ENCODE measurements around the gene UNC50. TPM values are rescaled to one million over a fixed set of nuclear protein-coding genes. Genes with fewer than 3 reads are reported as not detected.

Gene UNC50
- total and polyA plus RNA-seq, 2 experiments from 2014 or later = 78.8 to 80.0 TPM

DNA sequence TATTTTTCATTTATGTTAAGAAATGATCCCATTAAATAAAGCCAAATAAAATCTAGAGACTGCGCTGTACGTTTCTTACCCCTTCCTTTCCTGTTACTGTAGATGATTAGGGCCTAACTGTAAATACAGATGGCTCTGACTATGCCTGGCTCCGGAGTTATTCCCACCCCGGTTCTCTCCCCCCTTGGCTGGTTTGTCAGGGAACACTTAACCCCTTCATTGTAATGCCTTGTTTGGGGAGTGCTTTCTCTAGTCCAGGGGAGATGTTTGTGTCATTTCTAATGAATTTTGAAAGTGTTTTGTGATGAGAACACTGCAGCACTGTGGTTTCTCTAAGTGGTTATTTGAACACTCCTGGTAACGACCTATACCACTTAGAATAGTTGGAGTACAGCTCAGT, 8.8 kb downstream of the UNC50 start:
- 79% methylated on average over 5 of the region's 5 CpGs for WGBS (ENCODE audit: low lambda C conversion rate, missing lambda C conversion rate)
- DNase-seq (ENCODE audit: low spot score) = no peak
- Histone ChIP-seq H3K9me3 (ENCODE audit: low read depth) (no peaks in the 10 kb centered on the region), H3K4me2 (no peak overlapping the region), H3K79me2 (peaks cover 11% of the 10 kb centered on the region), H3K4me1 (ENCODE audit: insufficient read depth) (no peaks in the 10 kb centered on the region), H3K4me3 (no peak overlapping the region), H3K27me3 (no peaks in the 10 kb centered on the region), H3K9me2 (replicated peaks; ENCODE audit: insufficient read depth) (no peaks in the 10 kb centered on the region), H4K20me1 (ENCODE audit: insufficient read depth, poor library complexity, severe bottlenecking) (no peaks in the 10 kb centered on the region), H3K36me3 (replicated peaks; ENCODE audit: insufficient read depth, low read depth) (peaks cover 6% of the 10 kb centered on the region), H2AFZ (no peak overlapping the region), H3K27ac (no peak overlapping the region)
- TF ChIP-seq EZH2 (IDR thresholded peaks at IDR 0.05; ENCODE audit: borderline replicate concordance) (no peak), EZH2phosphoT487 (IDR thresholded peaks at IDR 0.05; ENCODE audit: low read depth, severe bottlenecking, unreplicated experiment) (no peak)
- TF ChIP-seq, protein P1, sequence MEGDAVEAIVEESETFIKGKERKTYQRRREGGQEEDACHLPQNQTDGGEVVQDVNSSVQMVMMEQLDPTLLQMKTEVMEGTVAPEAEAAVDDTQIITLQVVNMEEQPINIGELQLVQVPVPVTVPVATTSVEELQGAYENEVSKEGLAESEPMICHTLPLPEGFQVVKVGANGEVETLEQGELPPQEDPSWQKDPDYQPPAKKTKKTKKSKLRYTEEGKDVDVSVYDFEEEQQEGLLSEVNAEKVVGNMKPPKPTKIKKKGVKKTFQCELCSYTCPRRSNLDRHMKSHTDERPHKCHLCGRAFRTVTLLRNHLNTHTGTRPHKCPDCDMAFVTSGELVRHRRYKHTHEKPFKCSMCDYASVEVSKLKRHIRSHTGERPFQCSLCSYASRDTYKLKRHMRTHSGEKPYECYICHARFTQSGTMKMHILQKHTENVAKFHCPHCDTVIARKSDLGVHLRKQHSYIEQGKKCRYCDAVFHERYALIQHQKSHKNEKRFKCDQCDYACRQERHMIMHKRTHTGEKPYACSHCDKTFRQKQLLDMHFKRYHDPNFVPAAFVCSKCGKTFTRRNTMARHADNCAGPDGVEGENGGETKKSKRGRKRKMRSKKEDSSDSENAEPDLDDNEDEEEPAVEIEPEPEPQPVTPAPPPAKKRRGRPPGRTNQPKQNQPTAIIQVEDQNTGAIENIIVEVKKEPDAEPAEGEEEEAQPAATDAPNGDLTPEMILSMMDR (IDR thresholded peaks at IDR 0.05; ENCODE audit: poor library complexity) = no peak

DNA sequence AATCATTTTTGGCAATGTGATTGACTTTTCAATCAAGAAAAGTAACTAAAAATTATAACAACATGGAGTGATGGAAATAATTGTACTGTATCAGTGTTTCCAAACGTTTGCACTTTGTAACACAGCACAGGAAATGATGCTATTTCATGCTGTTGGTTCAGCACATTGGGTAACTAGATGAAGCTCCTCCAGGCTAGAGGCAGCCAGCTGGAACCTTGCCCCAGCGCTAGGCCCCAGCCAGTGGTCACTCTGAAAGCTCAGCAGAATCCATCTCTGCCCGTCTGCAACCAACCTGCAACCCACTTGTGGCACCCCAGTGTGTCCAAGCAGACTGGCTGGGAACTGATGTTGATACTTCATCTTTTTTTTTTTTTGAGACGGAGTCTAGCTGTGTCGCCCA, 15.3 kb downstream of the UNC50 start:
- H3K4me1 ChIP-seq (ENCODE audit: insufficient read depth) = no peaks in the 10 kb centered on the region

DNA sequence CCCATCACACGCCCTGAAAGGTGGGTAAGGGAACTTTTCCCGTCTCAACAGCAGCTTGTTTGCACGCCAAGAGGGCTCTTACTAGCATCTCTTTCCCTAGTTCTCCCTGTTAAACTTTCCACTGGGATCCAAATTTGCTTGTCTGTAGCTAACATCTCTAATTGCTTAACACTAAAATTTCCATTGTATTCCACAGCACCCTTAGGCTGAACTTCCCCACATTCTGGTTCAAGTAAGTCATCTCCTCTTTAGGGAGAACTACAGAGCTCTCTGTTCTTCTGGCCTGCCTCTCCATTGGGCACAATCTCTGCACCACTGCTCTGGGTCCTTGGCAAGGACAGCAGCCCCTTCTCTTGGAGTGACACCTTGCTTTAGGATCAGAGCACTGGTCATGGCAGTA, 24.0 kb downstream of the UNC50 start:
- no peaks in the 10 kb centered on the region for H3K4me1 ChIP-seq (ENCODE audit: insufficient read depth)
- H3K27ac ChIP-seq = no peak overlapping the region
- no peaks in the 10 kb centered on the region for H3K9me2 ChIP-seq (replicated peaks; ENCODE audit: insufficient read depth)
- H3K36me3 ChIP-seq (replicated peaks; ENCODE audit: insufficient read depth, low read depth) = no peaks in the 10 kb centered on the region
- H3K4me3 ChIP-seq = no peak overlapping the region
- 81% methylated on average over 3 of the region's 3 CpGs for WGBS (ENCODE audit: low lambda C conversion rate, missing lambda C conversion rate)
- DNase-seq (ENCODE audit: low spot score) = no peak
- H3K79me2 ChIP-seq = no peaks in the 10 kb centered on the region
- no peaks in the 10 kb centered on the region for H3K9me3 ChIP-seq (ENCODE audit: low read depth)
- H3K27me3 ChIP-seq = no peaks in the 10 kb centered on the region
- H2AFZ ChIP-seq = no peak overlapping the region
- H4K20me1 ChIP-seq (ENCODE audit: insufficient read depth, poor library complexity, severe bottlenecking) = no peaks in the 10 kb centered on the region
- H3K4me2 ChIP-seq = no peak overlapping the region
- no peak for TF ChIP-seq EZH2 (IDR thresholded peaks at IDR 0.05; ENCODE audit: borderline replicate concordance)
- TF ChIP-seq, protein P1 (IDR thresholded peaks at IDR 0.05; ENCODE audit: poor library complexity) = no peak
- TF ChIP-seq EZH2phosphoT487 (IDR thresholded peaks at IDR 0.05; ENCODE audit: low read depth, severe bottlenecking, unreplicated experiment) = no peak

More for the DNA sequence above, 15.3 kb downstream of the UNC50 start:
- 90% methylated on average over 5 of the region's 5 CpGs for WGBS (ENCODE audit: low lambda C conversion rate, missing lambda C conversion rate)
- DNase-seq (ENCODE audit: low spot score) = no peak
- Histone ChIP-seq H3K27ac (no peak overlapping the region), H4K20me1 (ENCODE audit: insufficient read depth, poor library complexity, severe bottlenecking) (no peaks in the 10 kb centered on the region), H3K27me3 (no peaks in the 10 kb centered on the region), H3K4me2 (no peak overlapping the region), H3K36me3 (replicated peaks; ENCODE audit: insufficient read depth, low read depth) (no peaks in the 10 kb centered on the region), H2AFZ (no peak overlapping the region), H3K4me3 (no peak overlapping the region), H3K9me2 (replicated peaks; ENCODE audit: insufficient read depth) (no peaks in the 10 kb centered on the region), H3K9me3 (ENCODE audit: low read depth) (no peaks in the 10 kb centered on the region), H3K79me2 (no peaks in the 10 kb centered on the region)
- TF ChIP-seq, protein P1 (IDR thresholded peaks at IDR 0.05; ENCODE audit: poor library complexity) = no peak
- TF ChIP-seq EZH2 (IDR thresholded peaks at IDR 0.05; ENCODE audit: borderline replicate concordance) (no peak), EZH2phosphoT487 (IDR thresholded peaks at IDR 0.05; ENCODE audit: low read depth, severe bottlenecking, unreplicated experiment) (no peak)
